Liver (tissue), 9 donors: Measurements from ENCODE around the gene CLMN. TPM values are rescaled to one million over a fixed set of nuclear protein-coding genes. Genes with fewer than 3 reads are reported as not detected.

Source experiments
- DNase-seq: peaks from one replicate; pipeline ENCODE4 v3.0.0-alpha.2; 2017; ENCODE audit warnings: low spot score
- H3K27ac ChIP-seq, 2 donors: one replicate each; pipeline ENCODE4 v1.7.0; 2013; ENCODE audit warnings: inconsistent platforms in 2 of 2, low read length in 2 of 2, control low read depth in 1 of 2, low read depth in 1 of 2, mild to moderate bottlenecking in 1 of 2
- H3K27me3 ChIP-seq, 4 donors: one replicate each; pipeline versions ENCODE4 v1.6.1 to v1.7.0; 2013; ENCODE audit warnings: low read length in 3 of 4, inconsistent platforms in 1 of 4, mild to moderate bottlenecking in 1 of 4, moderate library complexity in 1 of 4; ENCODE audit not compliant: control insufficient read depth in 4 of 4, insufficient read depth in 4 of 4
- H3K36me3 ChIP-seq, 4 donors: one replicate each; pipeline versions ENCODE4 v1.6.1 to v1.7.0; 2013; ENCODE audit warnings: low read length in 3 of 4, mild to moderate bottlenecking in 3 of 4, low read depth in 1 of 4, moderate library complexity in 1 of 4; ENCODE audit not compliant: control insufficient read depth in 4 of 4, insufficient read depth in 3 of 4
- H3K4me1 ChIP-seq, 4 donors: one replicate each; pipeline versions ENCODE4 v1.6.1 to v1.7.0; 2013; ENCODE audit warnings: low read length in 3 of 4, mild to moderate bottlenecking in 3 of 4, moderate library complexity in 1 of 4; ENCODE audit not compliant: control insufficient read depth in 4 of 4, insufficient read depth in 4 of 4
- H3K4me3 ChIP-seq, 3 donors: one replicate each; pipeline versions ENCODE4 v1.6.1 to v1.7.0; 2013; ENCODE audit warnings: low read length in 3 of 3, control low read depth in 1 of 3, low read depth in 1 of 3, mild to moderate bottlenecking in 1 of 3
- H3K9ac ChIP-seq, 2 donors: one replicate each; pipeline ENCODE4 v1.7.0; 2013; ENCODE audit warnings: low read length in 2 of 2, mild to moderate bottlenecking in 2 of 2, moderate library complexity in 2 of 2, control low read depth in 1 of 2, low read depth in 1 of 2
- H3K9me3 ChIP-seq, 4 donors: one replicate each; pipeline versions ENCODE4 v1.6.1 to v1.7.0; 2013; ENCODE audit warnings: low read length in 3 of 4; ENCODE audit not compliant: control insufficient read depth in 4 of 4
- EGR1 ChIP-seq, 2 donors: IDR thresholded peaks; 2 replicates each; pipeline ENCODE4 v1.6.1; 2016 to 2018; ENCODE audit warnings: antibody characterized with exemption in 2 of 2, low read depth in 2 of 2
- FOXA2 ChIP-seq: IDR thresholded peaks from 2 replicates; pipeline ENCODE4 v1.6.1; 2016; ENCODE audit warnings: antibody characterized with exemption
- HNF4A ChIP-seq, 2 donors: conservative IDR thresholded peaks; 2 replicates each; pipeline ENCODE4 v1.6.1; 2016; ENCODE audit warnings: antibody characterized with exemption in 2 of 2, mild to moderate bottlenecking in 2 of 2
- HNF4G ChIP-seq: IDR thresholded peaks from 2 replicates; pipeline ENCODE4 v1.6.1; 2016; ENCODE audit warnings: antibody characterized with exemption
- JUND ChIP-seq, 2 donors: IDR thresholded peaks; 2 replicates each; pipeline ENCODE4 v1.6.1; 2016; ENCODE audit warnings: antibody characterized with exemption in 2 of 2
- NR2F2 ChIP-seq: IDR thresholded peaks from 2 replicates; pipeline ENCODE4 v1.6.1; 2016; ENCODE audit warnings: antibody characterized with exemption
- RAD21 ChIP-seq, 2 donors: IDR thresholded peaks; 2 replicates each; pipeline ENCODE4 v1.6.1; 2016; ENCODE audit warnings: antibody characterized with exemption in 2 of 2, mild to moderate bottlenecking in 2 of 2
- RXRA ChIP-seq, 2 donors: IDR thresholded peaks; 2 replicates each; pipeline ENCODE4 v1.6.1; 2017 to 2018; ENCODE audit warnings: antibody characterized with exemption in 2 of 2, mild to moderate bottlenecking in 1 of 2
- TAF1 ChIP-seq: conservative IDR thresholded peaks from 2 replicates; pipeline ENCODE4 v1.6.1; 2016; ENCODE audit warnings: antibody characterized with exemption, mild to moderate bottlenecking
- YY1 ChIP-seq: IDR thresholded peaks from 2 replicates; pipeline ENCODE4 v1.6.1; 2016; ENCODE audit warnings: antibody characterized with exemption, mild to moderate bottlenecking
- WGBS: extraction: QIAGEN DNeasy Blood & Tissue Kit; methylation state at CpG from one replicate; pipeline ENCODE4 v1.1.7; 2013; 5-methylcytosine and 5-hydroxymethylcytosine counted together
- polyA plus RNA-seq, 2 donors: library from polyadenylated mRNA; stranded (reverse) in 1 of 2; unstranded in 1 of 2; fragments of 200-250 nt in 1 of 2; fragments of >200 nt in 1 of 2; fragmentation: Nextera tagmentation in 1 of 2; extraction: Ambion mirVana in 1 of 2; gene quantifications; one replicate each; pipeline versions ENCODE4 v1.2.1 to v1.2.3, GENCODE V29; 2013 to 2015
- total RNA-seq, 2 donors: library from RNA; depleted of rRNA; stranded (reverse); fragments of >200 nt; gene quantifications; one replicate each; pipeline ENCODE4 v1.2.3, GENCODE V29; 2014
- TF ChIP-seq, protein P1 (sequence below): IDR thresholded peaks from 2 replicates; pipeline ENCODE4 v1.6.1; 2016; ENCODE audit warnings: antibody characterized with exemption, mild to moderate bottlenecking
- TF ChIP-seq, protein P2 (sequence below): IDR thresholded peaks from 2 replicates; pipeline ENCODE4 v1.6.1; 2016; ENCODE audit warnings: antibody characterized with exemption
- TF ChIP-seq, protein P3 (sequence below): fragments of 150-350 bp; IDR thresholded peaks from 2 replicates; pipeline ENCODE4 v1.5.1; 2017; ENCODE audit warnings: improper control_type of control experiment, low read depth, low read length; ENCODE audit not compliant: missing input control
- donor health status: healthy.
- donor health status: healthy.
- donor health status: healthy.
- donor health status: healthy.
- donor health status: healthy.

CLMN gene
- total and polyA plus RNA-seq, 4 donors = 6.0 to 41.1 (median 24.1) TPM

DNA sequence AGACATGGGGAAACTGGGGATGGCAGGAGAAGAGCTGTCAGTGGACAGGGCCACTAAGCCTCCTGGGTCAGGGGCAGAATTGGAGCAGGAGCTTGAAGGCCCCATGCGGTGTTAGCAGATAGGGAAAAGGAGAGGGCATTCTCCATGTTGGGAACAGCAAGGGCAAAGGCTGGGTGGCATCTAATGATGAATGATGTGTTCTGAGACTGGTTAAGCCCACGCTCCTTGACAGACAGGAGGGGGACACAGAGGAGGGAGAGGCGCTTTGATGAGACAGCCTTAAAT lies 63.0 kb downstream of the CLMN start:
- no peak overlapping the region for H3K27ac ChIP-seq
- no peak overlapping the region for H3K4me3 ChIP-seq
- no peaks in the 10 kb centered on the region for H3K9me3 ChIP-seq
- no peak for DNase-seq
- WGBS = 95% methylated on average over 3 of the region's 3 CpGs
- no peaks in the 10 kb centered on the region for H3K36me3 ChIP-seq
- no peak overlapping the region for H3K9ac ChIP-seq
- peaks cover 0 to 7% (median 4%) of the 10 kb centered on the region in 4 donors for H3K4me1 ChIP-seq
- no peaks in the 10 kb centered on the region for H3K27me3 ChIP-seq
- TF ChIP-seq EGR1 (IDR thresholded peaks at IDR 0.05; ENCODE audit: low read depth in 2 of 2) = no peak
- TF ChIP-seq FOXA2 = no peak

DNA sequence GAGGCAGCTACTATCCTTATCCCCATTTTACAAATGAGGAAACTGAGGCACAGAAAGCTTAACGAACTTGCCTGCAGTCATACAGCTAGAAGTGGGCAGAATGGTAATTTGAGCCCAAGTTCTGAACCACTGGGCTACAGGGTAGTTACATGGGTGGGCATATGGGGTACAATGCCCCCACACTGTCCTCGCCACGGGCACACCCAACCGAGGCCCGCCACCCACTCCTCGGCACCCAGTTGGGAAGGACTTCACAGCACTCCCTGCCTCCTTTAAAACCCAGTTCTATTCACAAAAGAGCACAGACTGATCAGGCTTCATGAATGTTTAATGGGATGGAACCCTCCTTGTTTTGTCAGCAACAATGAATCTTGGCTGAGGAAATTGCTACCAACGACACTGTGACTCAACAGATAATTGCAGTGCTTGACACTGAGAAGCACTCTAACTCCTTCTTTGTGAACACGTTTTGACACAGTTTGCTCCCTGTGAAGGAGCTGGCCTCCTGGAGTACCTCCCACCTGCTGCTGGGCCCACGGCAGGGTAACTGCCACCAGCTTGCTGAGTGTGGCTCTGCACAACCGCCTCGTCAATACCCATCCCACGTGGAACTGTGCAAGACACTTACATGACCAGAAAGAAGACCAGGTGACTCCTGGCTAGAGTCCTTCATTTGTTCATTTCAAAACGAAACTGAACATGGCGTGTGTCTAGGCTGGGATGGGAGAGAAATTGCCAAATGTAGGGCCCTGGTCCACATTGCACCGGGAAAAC lies 63.5 kb downstream of the CLMN start:
- H3K9ac ChIP-seq = no peak overlapping the region
- no peak overlapping the region for H3K27ac ChIP-seq
- DNase-seq = no peak
- no peaks in the 10 kb centered on the region for H3K9me3 ChIP-seq
- H3K27me3 ChIP-seq = no peaks in the 10 kb centered on the region
- no peaks in the 10 kb centered on the region for H3K36me3 ChIP-seq
- no peak overlapping the region for H3K4me3 ChIP-seq
- TF ChIP-seq HNF4G (no peak), EGR1 (IDR thresholded peaks at IDR 0.05; ENCODE audit: low read depth in 2 of 2) (no peak), TAF1 (no peak), RXRA (IDR thresholded peaks at IDR 0.05) (no peak), HNF4A (conservative IDR thresholded peaks at IDR 0.05) (no peak), YY1 (no peak), NR2F2 (no peak), FOXA2 (no peak), JUND (IDR thresholded peaks at IDR 0.05) (no peak), RAD21 (IDR thresholded peaks at IDR 0.05) (no peak)
- TF ChIP-seq, protein P1, sequence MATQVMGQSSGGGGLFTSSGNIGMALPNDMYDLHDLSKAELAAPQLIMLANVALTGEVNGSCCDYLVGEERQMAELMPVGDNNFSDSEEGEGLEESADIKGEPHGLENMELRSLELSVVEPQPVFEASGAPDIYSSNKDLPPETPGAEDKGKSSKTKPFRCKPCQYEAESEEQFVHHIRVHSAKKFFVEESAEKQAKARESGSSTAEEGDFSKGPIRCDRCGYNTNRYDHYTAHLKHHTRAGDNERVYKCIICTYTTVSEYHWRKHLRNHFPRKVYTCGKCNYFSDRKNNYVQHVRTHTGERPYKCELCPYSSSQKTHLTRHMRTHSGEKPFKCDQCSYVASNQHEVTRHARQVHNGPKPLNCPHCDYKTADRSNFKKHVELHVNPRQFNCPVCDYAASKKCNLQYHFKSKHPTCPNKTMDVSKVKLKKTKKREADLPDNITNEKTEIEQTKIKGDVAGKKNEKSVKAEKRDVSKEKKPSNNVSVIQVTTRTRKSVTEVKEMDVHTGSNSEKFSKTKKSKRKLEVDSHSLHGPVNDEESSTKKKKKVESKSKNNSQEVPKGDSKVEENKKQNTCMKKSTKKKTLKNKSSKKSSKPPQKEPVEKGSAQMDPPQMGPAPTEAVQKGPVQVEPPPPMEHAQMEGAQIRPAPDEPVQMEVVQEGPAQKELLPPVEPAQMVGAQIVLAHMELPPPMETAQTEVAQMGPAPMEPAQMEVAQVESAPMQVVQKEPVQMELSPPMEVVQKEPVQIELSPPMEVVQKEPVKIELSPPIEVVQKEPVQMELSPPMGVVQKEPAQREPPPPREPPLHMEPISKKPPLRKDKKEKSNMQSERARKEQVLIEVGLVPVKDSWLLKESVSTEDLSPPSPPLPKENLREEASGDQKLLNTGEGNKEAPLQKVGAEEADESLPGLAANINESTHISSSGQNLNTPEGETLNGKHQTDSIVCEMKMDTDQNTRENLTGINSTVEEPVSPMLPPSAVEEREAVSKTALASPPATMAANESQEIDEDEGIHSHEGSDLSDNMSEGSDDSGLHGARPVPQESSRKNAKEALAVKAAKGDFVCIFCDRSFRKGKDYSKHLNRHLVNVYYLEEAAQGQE = no peak
- TF ChIP-seq, protein P2, sequence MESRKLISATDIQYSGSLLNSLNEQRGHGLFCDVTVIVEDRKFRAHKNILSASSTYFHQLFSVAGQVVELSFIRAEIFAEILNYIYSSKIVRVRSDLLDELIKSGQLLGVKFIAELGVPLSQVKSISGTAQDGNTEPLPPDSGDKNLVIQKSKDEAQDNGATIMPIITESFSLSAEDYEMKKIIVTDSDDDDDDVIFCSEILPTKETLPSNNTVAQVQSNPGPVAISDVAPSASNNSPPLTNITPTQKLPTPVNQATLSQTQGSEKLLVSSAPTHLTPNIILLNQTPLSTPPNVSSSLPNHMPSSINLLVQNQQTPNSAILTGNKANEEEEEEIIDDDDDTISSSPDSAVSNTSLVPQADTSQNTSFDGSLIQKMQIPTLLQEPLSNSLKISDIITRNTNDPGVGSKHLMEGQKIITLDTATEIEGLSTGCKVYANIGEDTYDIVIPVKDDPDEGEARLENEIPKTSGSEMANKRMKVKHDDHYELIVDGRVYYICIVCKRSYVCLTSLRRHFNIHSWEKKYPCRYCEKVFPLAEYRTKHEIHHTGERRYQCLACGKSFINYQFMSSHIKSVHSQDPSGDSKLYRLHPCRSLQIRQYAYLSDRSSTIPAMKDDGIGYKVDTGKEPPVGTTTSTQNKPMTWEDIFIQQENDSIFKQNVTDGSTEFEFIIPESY = no peak
- TF ChIP-seq, protein P3, sequence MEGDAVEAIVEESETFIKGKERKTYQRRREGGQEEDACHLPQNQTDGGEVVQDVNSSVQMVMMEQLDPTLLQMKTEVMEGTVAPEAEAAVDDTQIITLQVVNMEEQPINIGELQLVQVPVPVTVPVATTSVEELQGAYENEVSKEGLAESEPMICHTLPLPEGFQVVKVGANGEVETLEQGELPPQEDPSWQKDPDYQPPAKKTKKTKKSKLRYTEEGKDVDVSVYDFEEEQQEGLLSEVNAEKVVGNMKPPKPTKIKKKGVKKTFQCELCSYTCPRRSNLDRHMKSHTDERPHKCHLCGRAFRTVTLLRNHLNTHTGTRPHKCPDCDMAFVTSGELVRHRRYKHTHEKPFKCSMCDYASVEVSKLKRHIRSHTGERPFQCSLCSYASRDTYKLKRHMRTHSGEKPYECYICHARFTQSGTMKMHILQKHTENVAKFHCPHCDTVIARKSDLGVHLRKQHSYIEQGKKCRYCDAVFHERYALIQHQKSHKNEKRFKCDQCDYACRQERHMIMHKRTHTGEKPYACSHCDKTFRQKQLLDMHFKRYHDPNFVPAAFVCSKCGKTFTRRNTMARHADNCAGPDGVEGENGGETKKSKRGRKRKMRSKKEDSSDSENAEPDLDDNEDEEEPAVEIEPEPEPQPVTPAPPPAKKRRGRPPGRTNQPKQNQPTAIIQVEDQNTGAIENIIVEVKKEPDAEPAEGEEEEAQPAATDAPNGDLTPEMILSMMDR = no peak
- peaks cover 0 to 1% (median under 1%) of the 10 kb centered on the region in 4 donors for H3K4me1 ChIP-seq
- WGBS = 85% methylated on average over 15 of the region's 15 CpGs
